H1 (cell line): ENCODE results near the gene DRAM1. TPM values are rescaled to one million over a fixed set of nuclear protein-coding genes. Genes with fewer than 3 reads are reported as not detected.

Source experiments
- CTCF ChIA-PET: fragments of 300-600 bp; sonication (Branson Sonifier 250); formaldehyde crosslinking; loops from one replicate; lab custom pipeline; 2021; ENCODE audit not compliant: partially characterized antibody; lab: Charles Lee
- POLR2A ChIA-PET: fragments of 300-600 bp; sonication (Branson Sonifier 250); formaldehyde crosslinking; loops from one replicate; lab custom pipeline; 2021; ENCODE audit warnings: inconsistent platforms; ENCODE audit not compliant: partially characterized antibody; lab: Charles Lee
- DNase-seq, 2 experiments: peaks; one replicate each; pipeline versions ENCODE4 v3.0.0 to v3.0.0-alpha.2; 2010 to 2022; ENCODE audit warnings: low spot score in 2 of 2, low read depth in 1 of 2, mixed read lengths in 1 of 2
- FAIRE-seq: peaks from 2 replicates; lab custom pipeline; 2011; peaks lifted over from hg19 to GRCh38; lab: Jason Lieb, UNC
- H2AFZ ChIP-seq: 2 replicates; pipeline ENCODE4 v1.8.1; 2012; ENCODE audit warnings: low read length, inconsistent platforms
- H2AK5ac ChIP-seq: 2 replicates; pipeline ENCODE4 v1.6.1; 2013; ENCODE audit warnings: low read depth, low read length
- H2BK120ac ChIP-seq: replicated peaks from 2 replicates; pipeline ENCODE3; 2013; ENCODE audit warnings: low read depth, low read length, inconsistent platforms
- H2BK12ac ChIP-seq: 2 replicates; pipeline ENCODE4 v1.6.1; 2013; ENCODE audit warnings: low read depth, low read length
- H2BK15ac ChIP-seq: 2 replicates; pipeline ENCODE4 v1.6.1; 2013; ENCODE audit warnings: low read length
- H2BK20ac ChIP-seq: 2 replicates; pipeline ENCODE4 v1.6.1; 2013; ENCODE audit warnings: low read length
- H2BK5ac ChIP-seq: 2 replicates; pipeline ENCODE4 v1.6.1; 2013; ENCODE audit warnings: low read depth, low read length
- H3K14ac ChIP-seq: 2 replicates; pipeline ENCODE4 v1.6.1; 2013; ENCODE audit warnings: inconsistent platforms; ENCODE audit not compliant: insufficient read length
- H3K18ac ChIP-seq: 2 replicates; pipeline ENCODE4 v1.6.1; 2013; ENCODE audit warnings: low read length; ENCODE audit errors: extremely low read depth
- H3K23ac ChIP-seq: 2 replicates; pipeline ENCODE4 v1.6.1; 2013; ENCODE audit warnings: inconsistent platforms; ENCODE audit not compliant: insufficient read length
- H3K23me2 ChIP-seq: 2 replicates; pipeline ENCODE4 v1.6.1; 2013; ENCODE audit warnings: low read depth, low read length
- H3K27ac ChIP-seq: 2 replicates; pipeline ENCODE4 v1.6.1; 2011; ENCODE audit warnings: low read depth, low read length, inconsistent platforms
- H3K27me3 ChIP-seq, 4 experiments: replicated peaks in 1 of 4; 1 replicate in 1 of 4; 2 replicates in 3 of 4; pipeline versions ENCODE4 v1.6.1 to v1.8.1; 2011 to 2013; ENCODE audit warnings: low read length in 3 of 4, mild to moderate bottlenecking in 3 of 4, inconsistent platforms in 2 of 4, mixed read lengths in 2 of 4, moderate library complexity in 1 of 4; ENCODE audit not compliant: control insufficient read depth in 3 of 4, insufficient read depth in 3 of 4; ENCODE audit errors: extremely low read depth in 1 of 4
- H3K36me3 ChIP-seq, 4 experiments: 2 replicates each; pipeline versions ENCODE4 v1.6.1 to v1.8.1; 2011 to 2013; ENCODE audit warnings: mild to moderate bottlenecking in 4 of 4, low read length in 3 of 4, moderate library complexity in 2 of 4, control low read depth in 1 of 4, inconsistent platforms in 1 of 4; ENCODE audit not compliant: insufficient read depth in 4 of 4, control insufficient read depth in 2 of 4
- H3K4ac ChIP-seq: replicated peaks from 2 replicates; pipeline ENCODE3; 2013; ENCODE audit warnings: low read length, low read depth, mixed read lengths, inconsistent platforms; ENCODE audit not compliant: insufficient read length
- H3K4me1 ChIP-seq, 4 experiments: replicated peaks in 1 of 4; 1 replicate in 1 of 4; 2 replicates in 3 of 4; pipeline versions ENCODE4 v1.6.1 to v1.8.1; 2011 to 2013; ENCODE audit warnings: low read length in 3 of 4, inconsistent platforms in 2 of 4, mixed read lengths in 1 of 4; ENCODE audit not compliant: insufficient read depth in 4 of 4, control insufficient read depth in 3 of 4
- H3K4me2 ChIP-seq, 2 experiments: 2 replicates each; pipeline versions ENCODE4 v1.6.1 to v1.8.1; 2011 to 2013; ENCODE audit warnings: low read depth in 2 of 2, low read length in 2 of 2, control low read depth in 1 of 2, inconsistent platforms in 1 of 2, mild to moderate bottlenecking in 1 of 2; ENCODE audit not compliant: insufficient read depth in 1 of 2
- H3K4me3 ChIP-seq, 4 experiments: fragments of 200-600, 300-600 bp in 1 of 4; sonication (generic), shearing (Covaris generic), sonication (Bioruptor Twin) in 1 of 4; 2 replicates each; pipeline versions ENCODE4 v1.5.1 to v1.8.1; 2011 to 2016; ENCODE audit warnings: low read length in 4 of 4, low read depth in 3 of 4, control low read depth in 2 of 4, inconsistent platforms in 2 of 4, mild to moderate bottlenecking in 2 of 4, mixed read lengths in 1 of 4, moderate library complexity in 1 of 4; ENCODE audit not compliant: insufficient read depth in 2 of 4; ENCODE audit errors: extremely low read depth in 1 of 4
- H3K56ac ChIP-seq: replicated peaks from 2 replicates; pipeline ENCODE3; 2013; ENCODE audit warnings: low read depth, mild to moderate bottlenecking, mixed read lengths, low read length, inconsistent platforms; ENCODE audit not compliant: insufficient read length
- H3K79me1 ChIP-seq: 2 replicates; pipeline ENCODE4 v1.6.1; 2013; ENCODE audit warnings: low read depth, low read length, control low read depth
- H3K79me2 ChIP-seq, 2 experiments: 2 replicates each; pipeline versions ENCODE4 v1.6.1 to v1.8.1; 2012 to 2013; ENCODE audit warnings: low read length in 2 of 2, mild to moderate bottlenecking in 2 of 2, inconsistent platforms in 1 of 2; ENCODE audit not compliant: insufficient read depth in 2 of 2, control insufficient read depth in 1 of 2
- H3K9ac ChIP-seq, 4 experiments: replicated peaks in 1 of 4; 1 replicate in 1 of 4; 2 replicates in 3 of 4; pipeline versions ENCODE4 v1.6.1 to v1.8.1; 2011 to 2013; ENCODE audit warnings: low read depth in 3 of 4, low read length in 3 of 4, control low read depth in 2 of 4, mild to moderate bottlenecking in 2 of 4, moderate library complexity in 2 of 4, inconsistent platforms in 1 of 4; ENCODE audit errors: extremely low read depth in 1 of 4
- H3K9me3 ChIP-seq, 2 experiments: 2 replicates each; pipeline versions ENCODE4 v1.6.1 to v1.8.1; 2012 to 2013; ENCODE audit warnings: mild to moderate bottlenecking in 2 of 2, moderate library complexity in 2 of 2, control low read depth in 1 of 2, inconsistent platforms in 1 of 2, low read depth in 1 of 2, low read length in 1 of 2, mixed read lengths in 1 of 2; ENCODE audit not compliant: insufficient read depth in 2 of 2
- H4K20me1 ChIP-seq, 2 experiments: replicated peaks in 1 of 2; 2 replicates each; pipeline versions ENCODE3 to v1.8.1; 2011 to 2013; ENCODE audit warnings: inconsistent platforms in 2 of 2, low read length in 2 of 2, mild to moderate bottlenecking in 1 of 2; ENCODE audit not compliant: insufficient read depth in 2 of 2, control insufficient read depth in 1 of 2
- H4K5ac ChIP-seq: 2 replicates; pipeline ENCODE4 v1.6.1; 2013; ENCODE audit warnings: low read length, low read depth, mixed read lengths, inconsistent platforms; ENCODE audit not compliant: insufficient read length
- H4K8ac ChIP-seq: 2 replicates; pipeline ENCODE4 v1.8.0; 2013; ENCODE audit warnings: mild to moderate bottlenecking, moderate library complexity, low read length, inconsistent platforms; ENCODE audit not compliant: insufficient read depth; ENCODE audit errors: extremely low read depth
- H4K91ac ChIP-seq: replicated peaks from 2 replicates; pipeline ENCODE3; 2013; ENCODE audit warnings: low read length, mixed read lengths, inconsistent platforms; ENCODE audit not compliant: insufficient read length
- CBX5 ChIP-seq: fragments of 300-800, 300-1000 bp; sonication (generic); IDR thresholded peaks from 2 replicates; pipeline ENCODE4 v1.7.1; 2016; ENCODE audit warnings: antibody characterized with exemption, low read length, low read depth
- CEBPB ChIP-seq: IDR thresholded peaks from 2 replicates; pipeline ENCODE4 v1.6.1; 2012; ENCODE audit warnings: low read depth, low read length
- EP300 ChIP-seq, 2 experiments: IDR thresholded peaks; 1 replicate in 1 of 2; 2 replicates in 1 of 2; pipeline ENCODE4 v1.6.1; 2011 to 2012; ENCODE audit warnings: low read depth in 2 of 2, low read length in 2 of 2, mild to moderate bottlenecking in 2 of 2, borderline replicate concordance in 1 of 2, inconsistent platforms in 1 of 2, moderate library complexity in 1 of 2
- FOSL1 ChIP-seq: IDR thresholded peaks from 2 replicates; pipeline ENCODE4 v1.6.1; 2011; ENCODE audit warnings: mild to moderate bottlenecking, low read depth, low read length, moderate library complexity; ENCODE audit not compliant: insufficient read depth
- HDAC6 ChIP-seq: IDR thresholded peaks from one replicate; pipeline ENCODE4 v1.7.1; 2012; ENCODE audit warnings: low read depth, mild to moderate bottlenecking, inconsistent platforms, low read length, moderate library complexity
- SP1 ChIP-seq: IDR thresholded peaks from 2 replicates; pipeline ENCODE4 v1.6.1; 2011; ENCODE audit warnings: low read depth, low read length
- WGBS, 2 experiments: shearing (Covaris generic) in 1 of 2; methylation state at CpG; one replicate each; pipeline versions ENCODE4 v1.1.6 to v1.1.7; 2013 to 2015; ENCODE audit warnings: low lambda C conversion rate in 2 of 2, mixed read lengths in 2 of 2, inconsistent platforms in 1 of 2, low coverage in 1 of 2, missing lambda C conversion rate in 1 of 2; ENCODE audit not compliant: insufficient replicate concordance in 2 of 2, insufficient coverage in 1 of 2, insufficient read length in 1 of 2; ENCODE audit errors: extremely low coverage in 1 of 2, missing lambda C conversion rate in 1 of 2; 5-methylcytosine and 5-hydroxymethylcytosine counted together
- polyA plus RNA-seq, 7 experiments: library from polyadenylated mRNA; depleted of rRNA in 3 of 7; stranded (reverse) in 5 of 7; unstranded in 2 of 7; fragments of >200 nt in 5 of 7; fragments of 200-250 nt in 2 of 7; gene quantifications; 1 replicate in 5 of 7; 2 replicates in 1 of 7; 4 replicates in 1 of 7; pipeline versions ENCODE4 v1.2.1 to v1.2.3, GENCODE V29; 2011 to 2013; ENCODE audit warnings: missing spikeins in 2 of 7, mixed read lengths in 2 of 7
- total RNA-seq: library from RNA; stranded (reverse); fragmentation: NEBNext Ultra II Directional; extraction: Animal tissue kit (Norgen Biotek cat#: 25700); gene quantifications from 2 replicates; pipeline ENCODE4 v1.2.1, GENCODE V29; 2021
- TF ChIP-seq, protein P1 (sequence below): IDR thresholded peaks from 2 replicates; pipeline ENCODE4 v1.6.1; 2012; ENCODE audit warnings: inconsistent platforms

DRAM1 gene
- total and polyA plus RNA-seq, 2 of the 8 experiments (the other 6 are each of a cell fraction or from before 2014, with no cell fraction given): 4.6 to 6.2 TPM

DNA sequence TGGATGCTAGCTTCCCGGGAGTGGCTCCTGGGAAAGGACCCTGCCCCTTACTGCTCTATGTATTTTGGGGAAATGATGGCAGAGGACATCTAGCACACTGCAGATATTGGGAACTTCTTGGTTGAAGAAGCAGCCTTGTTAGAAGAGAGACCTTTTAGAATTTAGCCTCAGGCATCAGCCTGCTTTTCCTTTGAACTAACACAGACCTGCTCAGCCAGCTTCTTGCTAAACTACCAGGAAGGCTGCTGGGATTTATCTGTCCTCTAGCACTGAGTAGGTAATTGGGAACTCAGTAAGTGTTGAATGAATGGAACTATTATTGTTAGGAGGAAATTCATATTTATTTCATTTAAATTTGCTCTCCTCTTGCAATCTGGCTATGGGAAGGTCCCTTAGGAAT, 77.3 kb downstream of the DRAM1 start:
- Histone ChIP-seq H3K4me2 (no peak overlapping the region), H2BK15ac (no peak overlapping the region), H2AFZ (no peak overlapping the region), H3K4me1 (no peaks in the 10 kb centered on the region), H4K8ac (no peak overlapping the region), H3K27me3 (no peaks in the 10 kb centered on the region), H3K14ac (no peak overlapping the region), H3K23ac (no peak overlapping the region), H3K18ac (no peak overlapping the region), H2BK5ac (no peak overlapping the region), H3K23me2 (no peaks in the 10 kb centered on the region), H3K56ac (no peak overlapping the region), H3K36me3 (no peaks in the 10 kb centered on the region), H4K91ac (no peak overlapping the region), H2AK5ac (no peak overlapping the region), H4K5ac (no peak overlapping the region), H3K79me1 (no peaks in the 10 kb centered on the region), H3K9me3 (peaks cover 2 to 3% of the 10 kb centered on the region in 2 experiments; a peak in 1 of 4 replicates), H3K4me3 (no peak overlapping the region), H3K4ac (no peak overlapping the region), H3K9ac (no peak overlapping the region), H2BK20ac (no peak overlapping the region), H2BK12ac (no peak overlapping the region), H2BK120ac (no peak overlapping the region), H4K20me1 (no peaks in the 10 kb centered on the region), H3K27ac (no peak overlapping the region), H3K79me2 (no peaks in the 10 kb centered on the region)
- WGBS, 2 experiments: 91% methylated on average over 1 of the region's 1 CpG; no CpG with 5 or more reads in 1 of the 2 experiments
- TF ChIP-seq CEBPB (no peak), SP1 (no peak), CBX5 (no peak), HDAC6 (no peak), EP300 (IDR thresholded peaks at IDR 0.05; ENCODE audit: borderline replicate concordance in 1 of 2, low read depth in 2 of 2, low read length in 2 of 2) (no peak), FOSL1 (no peak)
- TF ChIP-seq, protein P1, sequence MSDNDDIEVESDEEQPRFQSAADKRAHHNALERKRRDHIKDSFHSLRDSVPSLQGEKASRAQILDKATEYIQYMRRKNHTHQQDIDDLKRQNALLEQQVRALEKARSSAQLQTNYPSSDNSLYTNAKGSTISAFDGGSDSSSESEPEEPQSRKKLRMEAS: no peak
- ChIA-PET POLR2A (no interaction called here), CTCF (interaction anchor here (1.2 to 1.9 kb wide), 2 partner anchors 12 to 15 kb away, joined by 3 to 4 read pairs; no protein-coding TSS in a partner anchor)
- FAIRE-seq (no peak), DNase-seq (no peak)
